ENCODE measurements around the gene GAGE10.

- TF ChIP-seq POLR2AphosphoS5 (IDR thresholded peaks at IDR 0.05; ENCODE audit: insufficient read depth, low read depth, low read length) (no peak), POLR2A (IDR thresholded peaks at IDR 0.05; ENCODE audit: low read depth, low read length) (no peak), EZH2 (IDR thresholded peaks at IDR 0.05; ENCODE audit: borderline replicate concordance, low read depth, low read length, severe bottlenecking) (no peak), JUN (IDR thresholded peaks at IDR 0.05; ENCODE audit: borderline replicate concordance, insufficient read depth, insufficient read length, low read depth) (no peak)
- TF ChIP-seq, protein P1, sequence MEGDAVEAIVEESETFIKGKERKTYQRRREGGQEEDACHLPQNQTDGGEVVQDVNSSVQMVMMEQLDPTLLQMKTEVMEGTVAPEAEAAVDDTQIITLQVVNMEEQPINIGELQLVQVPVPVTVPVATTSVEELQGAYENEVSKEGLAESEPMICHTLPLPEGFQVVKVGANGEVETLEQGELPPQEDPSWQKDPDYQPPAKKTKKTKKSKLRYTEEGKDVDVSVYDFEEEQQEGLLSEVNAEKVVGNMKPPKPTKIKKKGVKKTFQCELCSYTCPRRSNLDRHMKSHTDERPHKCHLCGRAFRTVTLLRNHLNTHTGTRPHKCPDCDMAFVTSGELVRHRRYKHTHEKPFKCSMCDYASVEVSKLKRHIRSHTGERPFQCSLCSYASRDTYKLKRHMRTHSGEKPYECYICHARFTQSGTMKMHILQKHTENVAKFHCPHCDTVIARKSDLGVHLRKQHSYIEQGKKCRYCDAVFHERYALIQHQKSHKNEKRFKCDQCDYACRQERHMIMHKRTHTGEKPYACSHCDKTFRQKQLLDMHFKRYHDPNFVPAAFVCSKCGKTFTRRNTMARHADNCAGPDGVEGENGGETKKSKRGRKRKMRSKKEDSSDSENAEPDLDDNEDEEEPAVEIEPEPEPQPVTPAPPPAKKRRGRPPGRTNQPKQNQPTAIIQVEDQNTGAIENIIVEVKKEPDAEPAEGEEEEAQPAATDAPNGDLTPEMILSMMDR (IDR thresholded peaks at IDR 0.05; ENCODE audit: extremely low read depth in 1 of 2, insufficient read depth in 1 of 2, low read depth in 1 of 2, low read length in 2 of 2), result no peak
- TF ChIP-seq, protein P2, sequence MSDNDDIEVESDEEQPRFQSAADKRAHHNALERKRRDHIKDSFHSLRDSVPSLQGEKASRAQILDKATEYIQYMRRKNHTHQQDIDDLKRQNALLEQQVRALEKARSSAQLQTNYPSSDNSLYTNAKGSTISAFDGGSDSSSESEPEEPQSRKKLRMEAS (IDR thresholded peaks at IDR 0.05; ENCODE audit: insufficient read depth, insufficient read length), result no peak
These were observed 26.5 kb upstream of the GAGE10 start for GRCh38 chrX:49276671-49277534.
